HG02973 (cell line): ENCODE data around the gene FBXO22.

Source experiments
- ATAC-seq: cut with Tn5 transposase; IDR thresholded peaks from one replicate; pipeline ENCODE4 v1.9.1; 2021; ENCODE audit warnings: moderate library complexity; ENCODE audit not compliant: unreplicated experiment

Gene FBXO22

DNA sequence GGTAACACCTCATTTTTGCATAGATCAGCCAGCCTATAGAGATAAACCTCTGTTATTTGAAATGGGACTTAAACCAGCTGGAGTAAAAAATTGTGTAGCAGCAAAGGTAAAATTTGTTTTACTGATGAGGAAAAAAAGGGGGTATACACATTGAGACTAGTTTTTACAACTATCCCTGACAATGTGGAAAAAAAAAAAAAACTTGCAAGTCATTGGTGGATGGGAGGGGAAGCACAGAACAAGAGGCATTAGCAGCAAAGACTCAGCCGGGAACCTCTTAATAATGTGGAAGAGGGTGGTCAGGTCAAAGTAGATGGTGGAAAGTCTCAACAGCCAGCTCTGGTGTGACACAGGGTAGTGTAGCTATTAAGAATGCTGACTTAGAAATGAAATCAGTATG, 14.5 kb downstream of the FBXO22 start:
- ATAC-seq, result no peak

DNA sequence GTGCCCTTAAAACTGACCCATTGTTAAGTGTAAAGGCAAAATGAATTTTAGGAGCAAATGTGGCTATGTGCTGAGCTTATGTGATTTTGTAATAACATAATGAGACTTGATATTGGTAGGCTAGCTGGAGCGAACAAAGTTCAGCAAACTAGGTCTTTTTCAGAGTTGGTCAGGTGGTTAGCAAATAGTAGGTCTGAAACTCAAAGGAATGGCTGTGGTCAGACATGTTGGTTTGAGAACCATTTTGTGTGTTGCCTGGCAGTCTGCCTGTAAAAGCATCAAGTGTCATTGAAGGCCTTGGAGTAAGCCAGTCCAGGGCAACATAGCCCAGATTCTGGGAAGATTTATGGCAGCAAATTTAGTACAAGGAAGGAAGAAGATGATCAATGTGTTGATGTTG, 16.4 kb downstream of the FBXO22 start:
- no peak for ATAC-seq

DNA sequence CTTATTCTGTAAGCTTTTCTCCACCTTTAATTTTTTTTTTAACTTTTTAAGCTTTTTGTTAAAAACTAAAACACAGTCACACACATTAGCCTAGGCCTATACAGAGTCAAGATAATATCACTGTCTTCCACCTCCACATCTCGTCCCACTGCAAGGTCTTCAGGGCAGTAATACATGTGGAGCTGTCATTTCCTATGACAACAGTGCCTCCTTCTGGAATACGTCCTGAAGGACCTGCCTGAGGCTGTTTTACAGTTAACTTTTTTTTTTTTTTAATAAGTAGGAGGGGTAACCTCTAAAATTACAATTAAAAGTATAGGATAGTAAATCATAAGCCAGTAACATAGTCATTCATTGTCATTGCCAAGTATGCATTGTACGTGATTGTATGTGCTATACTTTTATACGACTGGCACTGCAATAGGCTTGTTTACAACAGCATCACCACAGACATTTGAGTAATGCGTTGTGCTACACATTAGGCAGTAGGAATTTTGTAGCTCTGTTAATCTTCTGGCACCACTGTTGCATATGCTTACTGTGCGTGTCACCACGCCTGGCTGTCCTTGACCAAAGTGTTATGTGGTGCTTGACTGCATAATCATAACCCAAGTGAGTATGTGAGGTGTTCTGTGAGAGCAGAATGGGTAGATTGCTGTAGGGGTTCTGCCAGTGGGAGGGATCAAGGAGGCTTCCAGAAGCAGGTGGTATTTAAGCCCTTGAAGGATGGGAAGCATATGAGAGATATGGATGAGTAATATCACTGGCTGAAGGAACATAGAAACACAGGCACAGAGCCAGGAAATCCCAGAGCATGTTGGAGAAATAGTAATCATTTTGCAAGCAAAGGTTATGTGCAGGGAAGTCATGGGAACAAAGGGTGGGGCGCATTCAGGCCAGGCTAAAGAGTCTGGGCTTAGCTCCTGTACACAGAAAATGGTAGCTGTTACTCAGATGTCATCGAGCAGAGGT, 18.3 kb downstream of the FBXO22 start:
- no peak for ATAC-seq

DNA sequence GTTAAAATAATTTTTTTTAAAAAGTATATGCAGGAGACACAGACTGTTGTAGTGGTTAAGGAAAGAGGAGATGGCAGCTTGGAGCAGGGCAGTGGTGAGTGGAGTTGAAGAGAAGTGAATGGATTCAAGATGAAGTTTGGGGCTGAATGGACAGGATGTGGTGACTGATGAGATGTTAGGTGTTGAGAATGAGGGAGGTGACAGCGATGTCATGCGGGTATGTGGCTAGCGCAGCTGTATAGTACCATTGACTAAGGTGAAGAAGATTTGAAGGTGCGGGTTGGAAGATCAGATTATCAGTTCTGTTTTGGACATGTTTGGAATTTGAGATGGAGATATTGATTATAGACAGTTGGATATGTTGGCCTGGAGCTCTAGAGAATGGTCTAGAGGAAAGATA, 20.1 kb downstream of the FBXO22 start:
- ATAC-seq, result no peak

DNA sequence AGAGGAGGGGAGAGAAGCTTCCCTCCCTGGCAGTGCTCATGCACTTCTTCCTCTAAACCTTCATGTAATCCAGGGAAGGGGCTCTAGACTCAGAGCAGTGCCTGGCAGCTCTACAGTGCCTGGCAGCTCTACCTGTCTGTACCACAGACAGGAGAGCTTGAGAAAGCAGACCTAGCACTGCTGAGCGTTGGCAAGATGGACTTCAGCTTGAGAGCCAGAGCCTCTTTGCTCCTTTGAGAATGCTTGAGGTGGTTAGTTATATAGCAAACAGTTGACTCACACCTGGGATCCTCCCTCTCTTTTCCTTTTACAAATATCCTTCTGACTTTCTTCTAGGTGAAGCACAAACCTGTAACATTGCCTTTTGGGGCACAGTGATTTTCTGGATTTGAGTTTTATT, 20.9 kb downstream of the FBXO22 start:
- no peak for ATAC-seq

DNA sequence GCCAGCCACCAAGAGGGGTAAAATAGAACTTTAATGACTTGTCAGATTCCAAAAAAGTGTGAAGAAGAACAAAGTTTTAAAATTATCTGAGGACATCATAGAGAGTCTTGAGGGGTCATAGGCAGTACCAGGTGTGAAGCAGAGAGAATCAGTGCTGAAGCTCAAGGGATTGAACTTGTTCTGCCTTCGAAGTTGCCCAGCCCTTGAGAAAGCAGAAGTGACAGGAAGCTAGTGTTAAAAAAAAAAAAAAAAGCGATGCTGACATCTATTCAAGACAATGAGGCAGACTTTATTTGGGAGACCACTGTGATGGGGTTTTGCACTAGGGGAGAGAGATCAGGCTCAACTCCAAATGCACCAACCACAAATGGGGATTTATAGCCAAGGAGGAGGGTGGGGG, 21.8 kb downstream of the FBXO22 start:
- no peak for ATAC-seq

DNA sequence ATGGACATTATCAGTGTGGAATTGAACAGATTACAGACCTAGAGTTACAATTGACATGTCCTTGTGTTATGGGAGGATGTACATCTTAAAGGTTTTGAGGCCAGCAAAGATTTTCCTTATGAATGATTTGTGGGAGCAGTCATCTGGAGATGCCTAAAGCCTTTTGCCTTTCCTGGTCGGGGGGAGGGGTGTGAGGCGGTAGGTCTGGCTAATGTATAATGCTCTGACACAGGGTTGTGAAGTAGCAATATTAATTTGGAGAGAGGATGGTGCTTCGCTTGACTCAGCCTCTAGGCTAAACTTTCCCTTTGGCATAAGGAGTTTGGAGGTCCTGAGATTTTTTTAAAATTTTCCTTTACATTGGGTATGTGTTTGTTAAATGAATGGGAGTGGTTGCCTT, 23.3 kb downstream of the FBXO22 start:
- ATAC-seq, result no peak

DNA sequence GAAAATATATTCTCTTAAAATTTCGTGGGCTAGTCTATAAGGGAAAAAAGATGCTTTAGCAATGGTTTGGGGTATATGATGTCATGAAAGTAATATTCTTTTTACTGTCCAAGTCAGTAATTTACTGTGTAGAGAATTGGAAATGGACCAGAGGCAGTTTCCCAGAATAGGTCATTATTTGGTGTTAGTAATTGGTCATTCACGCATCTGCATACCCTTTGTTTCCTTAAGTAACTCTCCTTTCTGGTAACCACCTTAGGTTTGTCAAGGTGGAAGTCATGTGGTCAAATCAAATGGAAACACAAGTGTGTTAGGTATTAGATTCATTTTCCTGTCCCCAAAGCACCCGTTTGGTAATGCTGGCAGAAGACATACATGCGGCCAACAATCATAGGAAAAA, 23.9 kb downstream of the FBXO22 start:
- ATAC-seq, result no peak

DNA sequence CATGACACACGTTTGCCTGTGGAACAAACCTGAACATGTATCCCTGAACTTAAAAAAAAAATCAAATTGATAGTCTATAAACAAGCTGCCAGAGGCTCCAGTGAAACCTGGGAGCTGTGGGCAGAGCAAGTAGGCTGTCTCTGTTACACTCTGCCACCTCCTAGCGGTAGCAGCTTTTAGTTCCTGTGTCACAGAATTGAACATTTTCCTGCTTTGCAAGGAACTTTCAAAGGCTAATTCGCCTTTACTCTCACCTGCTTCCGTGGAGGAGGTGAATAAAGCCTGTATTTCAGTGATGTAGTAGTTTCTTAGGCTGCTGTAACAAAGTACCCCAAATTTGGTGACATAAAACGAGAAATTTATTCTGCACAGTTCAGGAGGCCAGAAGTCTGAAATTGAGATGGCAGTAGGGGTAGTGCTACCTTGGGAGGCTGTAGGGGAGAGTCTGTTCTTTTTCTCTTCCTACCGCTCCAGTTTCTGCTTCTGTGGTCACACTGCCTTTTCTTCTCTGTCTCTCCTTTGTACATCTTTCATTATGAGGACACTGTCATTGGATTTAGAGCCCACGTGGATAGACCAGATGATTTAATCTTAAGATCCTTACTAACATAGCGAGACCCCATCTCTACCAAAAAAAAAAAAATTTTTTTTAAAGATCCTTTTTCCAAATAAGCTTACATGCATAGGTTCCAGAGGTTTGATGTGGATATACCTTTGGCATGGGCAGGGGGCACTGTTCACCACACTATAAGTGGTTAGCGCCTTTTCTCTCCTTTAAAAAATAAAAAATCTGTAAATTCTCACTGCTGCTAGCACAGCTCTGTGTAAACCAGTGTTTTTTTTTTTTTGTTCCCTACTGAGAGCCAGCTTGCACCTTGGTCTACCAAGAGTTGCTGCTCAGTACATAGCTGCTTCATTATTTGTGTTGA, 25.3 kb downstream of the FBXO22 start:
- no peak for ATAC-seq

DNA sequence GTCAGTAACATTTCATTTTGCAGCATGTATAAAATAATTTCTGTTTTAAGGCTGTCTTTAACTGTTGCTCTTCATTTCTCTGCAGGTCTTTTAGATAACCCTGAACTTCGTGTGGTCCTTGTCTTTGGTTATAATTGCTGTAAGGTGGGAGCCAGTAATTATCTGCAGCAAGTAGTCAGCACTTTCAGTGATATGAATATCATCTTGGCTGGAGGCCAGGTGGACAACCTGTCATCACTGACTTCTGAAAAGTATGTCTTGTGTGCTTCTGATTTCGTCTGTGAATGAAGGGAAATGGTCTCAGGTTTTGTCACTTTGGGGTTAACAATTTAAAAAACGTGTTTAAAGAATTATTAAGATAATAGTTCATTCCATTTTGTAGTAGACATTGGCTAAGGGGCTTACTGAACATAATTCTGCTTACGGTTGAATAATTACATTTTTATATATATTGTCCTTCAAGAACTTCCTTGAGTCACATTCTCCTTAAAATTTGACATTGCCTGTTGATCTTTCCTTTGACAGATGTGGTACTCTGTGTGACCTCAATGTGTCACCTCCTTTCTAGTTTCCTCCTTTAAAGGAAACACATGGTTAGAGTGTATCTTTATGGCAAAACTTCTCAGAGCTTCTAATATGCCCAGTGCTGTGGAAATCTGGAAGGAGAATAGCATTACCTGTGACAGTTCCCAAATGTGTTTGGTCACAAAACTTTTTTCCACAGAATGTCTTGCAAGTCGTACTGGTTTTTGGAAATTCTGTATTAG, 26.3 kb downstream of the FBXO22 start:
- ATAC-seq, result no peak

DNA sequence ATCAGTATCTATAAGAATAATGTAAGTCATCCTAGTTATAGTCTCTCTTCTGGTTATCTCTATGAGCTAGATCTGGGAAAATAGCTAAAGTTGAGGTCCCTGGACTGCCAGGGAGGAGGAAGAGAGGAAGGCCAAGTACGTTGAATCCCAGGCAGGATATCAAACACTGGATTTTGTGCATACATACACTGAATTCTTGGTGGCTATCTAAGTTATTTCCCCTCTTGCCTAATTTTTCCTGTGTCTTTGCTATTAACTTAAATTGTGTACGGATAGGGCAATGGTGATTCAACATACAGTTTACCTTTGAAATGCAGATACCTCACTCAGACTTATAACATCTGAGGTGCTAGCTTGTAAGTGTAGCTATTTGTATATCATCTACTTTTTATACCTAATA, 27.2 kb downstream of the FBXO22 start:
- no peak for ATAC-seq

DNA sequence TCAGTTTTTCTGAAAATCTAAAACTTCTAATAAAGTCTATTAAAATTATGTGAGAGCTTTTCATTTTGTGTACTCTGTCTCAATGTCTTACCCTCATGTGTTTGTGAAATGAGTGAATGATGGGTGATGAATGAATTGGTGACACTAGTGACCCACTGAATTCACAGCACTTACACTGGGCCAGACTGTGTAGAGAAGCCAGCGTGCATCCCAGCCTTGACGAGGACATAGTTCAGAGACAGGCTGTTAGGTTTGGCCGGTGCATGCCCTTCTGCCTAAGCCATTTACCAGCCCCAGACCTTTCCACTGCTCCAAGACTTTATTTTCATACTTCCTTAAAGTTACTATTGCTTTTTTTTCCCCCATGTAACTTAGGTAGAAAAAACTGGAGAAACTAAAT, 38.8 kb downstream of the FBXO22 start:
- no peak for ATAC-seq

DNA sequence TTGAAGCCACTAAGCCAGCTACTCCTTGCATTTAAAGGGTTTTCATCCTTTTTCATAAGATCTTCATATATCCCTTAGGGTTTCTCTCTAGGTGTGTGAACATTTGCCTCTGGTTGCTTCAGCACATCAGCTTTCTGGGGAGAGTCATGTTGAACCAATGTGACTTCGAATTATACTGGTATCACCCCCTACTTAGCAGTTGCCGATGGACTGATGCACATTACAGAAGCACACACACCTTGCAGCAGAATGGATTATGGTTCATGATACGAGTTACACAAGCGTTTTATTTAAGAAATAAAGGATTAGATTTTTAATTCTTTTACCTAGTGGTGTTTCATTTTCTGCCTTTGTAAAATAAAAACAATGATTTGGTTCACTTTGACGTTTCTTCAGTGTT, 39.6 kb downstream of the FBXO22 start:
- ATAC-seq, result no peak

DNA sequence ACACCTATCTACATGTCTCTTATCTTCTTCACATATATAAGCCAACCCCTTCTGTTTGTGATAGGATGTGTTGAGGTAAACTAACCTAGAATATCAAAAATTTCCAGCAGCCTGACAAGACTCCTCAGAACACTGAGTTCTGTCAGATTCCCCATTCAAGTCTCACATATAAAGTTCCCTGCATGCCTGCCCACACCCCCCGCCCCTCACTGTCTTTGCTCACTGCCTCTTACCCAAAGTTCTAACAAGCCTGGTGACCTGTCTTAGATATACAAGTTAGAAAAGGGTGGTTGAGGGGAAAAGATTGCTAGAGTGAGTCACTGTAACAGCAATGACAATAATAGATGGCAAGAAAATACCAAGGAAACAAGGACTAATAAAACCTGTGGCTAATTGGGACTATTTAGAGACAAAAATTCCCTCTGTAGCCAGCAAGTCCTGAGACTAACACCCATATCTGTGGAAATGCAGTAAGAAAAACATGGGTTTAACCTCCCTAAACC, 40.1 kb downstream of the FBXO22 start:
- no peak for ATAC-seq

DNA sequence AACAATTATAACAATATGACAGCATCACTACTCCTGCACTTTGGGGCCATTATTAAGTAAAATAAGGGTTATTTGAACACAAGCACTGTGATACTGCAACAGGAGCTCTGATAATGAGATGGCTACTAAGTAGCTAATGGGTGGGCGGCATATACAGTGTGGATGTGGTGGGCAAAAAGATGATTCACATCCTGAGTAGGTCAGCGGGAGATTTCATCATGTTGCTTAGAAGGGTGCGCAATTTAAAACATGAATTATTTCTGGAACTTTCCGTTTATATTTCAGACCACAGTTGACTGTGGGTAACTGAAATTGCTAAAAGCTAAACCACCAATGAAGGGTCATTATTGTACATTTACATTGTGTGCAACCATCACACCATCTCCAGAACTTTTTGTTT, 42.3 kb downstream of the FBXO22 start:
- no peak for ATAC-seq

DNA sequence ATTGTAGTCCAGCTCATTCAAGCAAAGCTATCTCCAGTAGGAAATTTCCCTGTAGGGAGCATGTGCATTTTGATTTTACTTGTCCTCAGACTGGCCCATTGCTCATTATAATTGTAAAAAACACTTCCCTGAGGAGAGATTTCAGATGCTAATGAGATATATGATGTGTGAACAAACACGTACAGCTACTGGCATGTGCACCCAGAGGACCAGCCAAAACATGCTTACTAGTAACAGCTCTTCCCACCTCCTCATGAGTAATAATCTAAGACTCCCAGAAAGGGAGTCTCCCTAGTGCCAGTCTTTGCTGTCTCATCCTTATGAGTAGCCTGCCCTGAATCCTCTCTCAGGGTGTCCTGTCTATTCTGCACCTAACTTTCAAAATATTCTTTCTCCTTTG, 43.4 kb downstream of the FBXO22 start:
- ATAC-seq, result no peak

DNA sequence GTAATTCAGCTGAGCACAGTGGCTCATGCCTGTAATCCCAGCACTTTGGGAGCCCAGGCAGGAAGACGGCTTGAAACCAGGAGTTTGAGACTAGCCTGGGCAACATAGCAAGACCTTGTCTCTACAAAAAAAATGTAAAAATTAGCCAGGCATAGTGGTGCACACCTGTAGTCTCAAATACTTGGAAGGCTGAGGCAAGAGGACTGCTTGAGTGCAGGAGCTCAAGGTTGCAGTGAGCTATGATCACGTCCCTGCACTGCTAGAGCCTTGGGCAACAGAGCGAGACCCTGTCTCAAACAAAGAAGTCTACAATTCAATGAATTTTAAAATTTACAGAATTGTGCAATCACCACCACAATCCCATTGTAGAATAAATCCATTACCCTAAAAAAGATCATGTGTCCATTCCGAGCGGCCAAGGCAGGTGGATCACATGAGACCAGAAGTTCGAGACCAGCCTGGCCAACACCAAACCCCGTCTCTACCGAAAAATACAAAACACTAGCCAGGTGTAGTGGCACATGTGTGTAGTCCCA, 45.2 kb downstream of the FBXO22 start:
- ATAC-seq, result no peak

DNA sequence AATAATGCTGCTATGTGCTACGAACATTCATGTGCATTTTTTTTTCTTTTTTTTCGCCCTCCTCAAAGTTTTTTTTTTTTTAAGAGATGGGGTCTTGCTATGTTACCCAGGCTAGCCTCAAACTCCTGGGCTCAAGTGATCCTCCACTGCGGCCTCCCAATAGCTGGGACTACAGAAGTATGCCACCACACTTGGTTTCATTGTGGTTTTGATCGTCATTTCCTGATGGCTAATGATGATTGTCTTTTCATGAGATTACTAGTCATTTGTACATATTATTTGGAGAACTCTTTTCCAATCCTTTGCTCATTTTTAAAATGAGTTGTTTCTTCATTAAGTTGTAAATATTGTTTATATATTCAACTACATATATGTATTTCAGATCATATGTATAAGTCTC, 48.8 kb downstream of the FBXO22 start:
- ATAC-seq, result no peak

DNA sequence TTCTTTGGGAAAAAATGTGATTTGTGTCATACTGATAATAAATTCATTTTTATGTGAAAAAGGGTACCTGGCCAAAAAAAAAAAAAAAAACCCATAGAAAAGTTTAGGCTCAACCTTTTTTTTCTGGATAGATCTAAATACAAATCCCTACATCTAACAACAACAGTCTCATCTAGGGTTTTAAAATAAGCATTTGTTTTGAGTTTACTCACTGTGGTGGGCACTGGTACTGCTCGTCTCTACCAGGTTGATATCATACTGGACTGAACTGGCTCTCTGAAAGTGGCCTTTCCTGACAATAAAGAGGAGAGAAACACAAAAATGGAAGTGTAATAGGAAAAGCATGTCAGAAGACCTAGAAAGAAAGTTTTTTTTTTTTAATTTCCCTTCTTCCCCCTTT, 52.0 kb downstream of the FBXO22 start:
- ATAC-seq, result no peak

DNA sequence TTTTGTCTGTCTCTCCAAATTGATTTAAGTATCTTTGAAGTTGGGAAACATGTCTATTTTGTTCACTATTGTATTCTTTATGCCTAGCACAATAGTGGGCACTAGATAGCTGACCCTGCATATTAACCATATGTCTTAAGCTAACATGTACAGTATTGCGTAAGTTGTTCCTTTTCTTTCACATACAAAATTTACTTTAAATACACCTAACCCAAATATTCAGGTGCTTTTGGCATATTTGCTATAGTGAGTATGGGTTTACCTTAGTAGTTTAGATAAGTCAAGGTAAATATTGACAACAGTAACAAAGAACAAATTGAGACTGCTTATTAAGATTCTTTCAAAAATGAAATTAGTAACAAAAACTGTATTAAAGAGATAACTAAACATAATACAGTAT, 57.7 kb downstream of the FBXO22 start:
- no peak for ATAC-seq

DNA sequence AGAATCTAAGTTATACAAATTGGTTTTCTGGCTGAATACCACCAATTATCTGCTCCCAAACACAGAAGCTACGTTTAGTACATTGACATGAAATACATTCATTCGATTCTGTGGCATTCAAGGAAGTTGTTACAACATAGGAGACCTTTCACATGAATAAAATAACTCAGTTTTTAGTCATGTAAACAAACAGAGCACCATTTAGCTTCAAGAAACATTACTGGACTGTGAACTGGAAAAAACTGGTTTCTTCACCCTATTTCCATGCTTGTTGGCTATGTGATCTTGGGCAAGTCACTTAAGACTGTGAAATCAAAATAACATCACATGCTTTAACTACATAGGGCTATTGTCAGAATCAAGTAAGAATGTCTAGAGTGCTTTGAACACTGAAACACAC, 62.4 kb downstream of the FBXO22 start:
- ATAC-seq, result no peak
